SKM-1 (cell line): ENCODE data around the gene AIFM3.
"Not testable (repeated sequence)": the region's sequence is repeated elsewhere in the genome, so short reads cannot be mapped to it uniquely, and the experiment has no call there.

Experiments
- DNase-seq: peaks from one replicate; lab custom pipeline; 2025; ENCODE audit not compliant: unreplicated experiment; lab: John Stamatoyannopoulos, UW

The AIFM3 gene

DNA sequence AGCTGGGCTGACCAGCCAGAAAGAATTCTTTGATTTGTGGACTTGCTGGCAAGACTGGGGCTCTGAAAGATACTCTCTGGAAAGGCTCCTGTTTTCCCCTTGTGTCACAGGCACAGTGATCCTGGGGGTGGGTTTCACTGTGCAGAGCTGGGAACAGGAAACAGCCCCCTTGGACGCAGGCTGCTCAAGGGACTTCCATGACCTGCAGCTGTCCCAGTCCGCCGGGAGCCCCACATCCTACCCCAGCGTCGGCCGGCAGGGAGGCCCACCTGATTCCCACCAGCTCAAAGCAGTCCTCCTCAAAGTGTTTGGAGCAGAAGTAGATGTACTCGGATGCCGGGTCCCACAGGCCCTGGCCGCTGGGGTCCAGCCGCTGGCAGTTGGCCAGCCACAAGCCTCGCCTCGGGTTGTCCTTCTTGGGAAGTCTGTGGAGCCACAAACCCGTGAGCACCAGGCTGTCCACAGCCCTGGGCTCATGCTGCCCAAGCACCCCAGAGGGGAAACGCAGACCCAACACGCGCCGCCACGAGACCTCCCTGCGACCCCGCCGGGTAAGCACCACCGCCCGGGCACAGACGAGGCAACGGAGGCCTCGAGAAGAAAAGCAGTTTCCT lies 34.0 kb downstream of the AIFM3 start:
- no peak for DNase-seq

DNA sequence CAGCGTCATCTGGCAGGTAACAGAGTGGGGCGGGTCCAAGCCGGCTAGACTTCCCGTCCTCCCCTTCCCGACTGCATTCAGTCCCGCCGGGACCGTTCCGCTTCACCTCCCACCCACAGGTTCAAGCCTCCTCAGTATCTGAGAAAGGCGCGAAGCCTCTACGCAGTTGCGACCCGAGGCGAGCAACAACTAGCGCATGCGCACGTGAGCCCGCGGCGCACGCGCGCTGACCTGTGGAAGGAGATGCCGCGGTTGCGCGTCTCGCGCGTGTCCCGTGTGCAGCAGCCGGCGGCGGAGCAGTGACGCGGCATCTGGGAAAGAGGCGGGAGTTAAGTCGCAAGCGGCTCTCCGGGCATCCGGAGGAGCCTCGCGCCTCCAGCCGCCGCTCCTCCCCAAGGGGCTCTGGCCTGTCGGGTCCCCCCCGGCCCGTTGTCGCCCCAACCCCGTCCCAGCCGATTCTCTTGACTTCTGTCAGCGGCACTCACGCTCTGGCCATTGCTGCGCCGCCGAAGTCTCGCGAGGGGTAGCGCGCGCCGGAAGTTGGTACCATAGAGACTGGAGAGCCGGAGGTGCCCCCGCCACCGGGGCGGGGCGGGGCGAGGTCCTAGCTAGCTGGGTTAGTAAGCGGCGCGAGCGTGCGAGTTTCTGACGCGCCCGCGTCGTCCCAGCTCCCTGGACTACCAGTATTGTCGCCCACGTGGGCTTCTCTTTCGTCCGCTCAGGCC lies 34.7 kb downstream of the AIFM3 start, which contains the start of gene THAP7:
Gene THAP7 (minus strand): TSS at position 518 of the 725 bp plus-strand sequence. CDS start 207 bp downstream, at position 311.
- peak; percentile 90 for DNase-seq

DNA sequence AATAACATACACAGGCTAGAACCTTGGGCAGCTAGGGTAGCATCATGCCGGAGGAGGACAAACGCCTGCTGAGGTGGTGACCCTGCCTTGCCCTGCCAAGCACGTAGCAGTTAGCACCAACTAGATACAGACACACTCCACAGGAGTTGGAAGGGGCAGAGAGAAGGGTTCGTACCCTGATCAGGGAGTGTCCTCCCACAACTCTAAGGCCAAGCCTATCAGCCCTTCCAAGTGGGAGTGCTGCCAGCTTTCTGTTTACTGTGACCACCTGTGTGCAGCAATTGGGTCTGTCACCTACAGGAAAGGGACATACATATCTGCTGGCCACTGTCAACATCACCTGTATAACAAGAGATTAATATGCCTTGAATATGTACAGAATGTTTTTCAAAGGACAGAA lies 36.7 kb downstream of the AIFM3 start:
- no peak for DNase-seq

DNA sequence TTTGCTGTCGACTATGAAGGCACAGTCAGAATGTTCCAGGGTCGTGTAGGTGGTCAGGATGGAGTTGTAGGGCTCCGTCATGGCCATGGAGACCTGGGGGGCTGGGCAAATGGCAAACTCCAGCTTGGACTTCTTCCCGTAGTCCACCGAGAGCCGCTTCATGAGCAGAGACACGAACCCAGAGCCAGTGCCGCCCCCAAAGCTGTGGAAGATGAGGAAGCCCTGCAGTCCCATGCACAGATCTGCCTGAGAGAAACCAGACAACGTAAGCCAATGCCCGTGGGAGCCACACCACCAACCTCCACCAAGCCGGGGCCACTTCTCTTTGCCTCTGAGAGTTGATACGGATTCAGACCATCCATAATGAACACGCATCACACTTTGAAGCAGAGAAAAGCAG lies 42.2 kb downstream of the AIFM3 start:
- DNase-seq = not testable (repeated sequence)

DNA sequence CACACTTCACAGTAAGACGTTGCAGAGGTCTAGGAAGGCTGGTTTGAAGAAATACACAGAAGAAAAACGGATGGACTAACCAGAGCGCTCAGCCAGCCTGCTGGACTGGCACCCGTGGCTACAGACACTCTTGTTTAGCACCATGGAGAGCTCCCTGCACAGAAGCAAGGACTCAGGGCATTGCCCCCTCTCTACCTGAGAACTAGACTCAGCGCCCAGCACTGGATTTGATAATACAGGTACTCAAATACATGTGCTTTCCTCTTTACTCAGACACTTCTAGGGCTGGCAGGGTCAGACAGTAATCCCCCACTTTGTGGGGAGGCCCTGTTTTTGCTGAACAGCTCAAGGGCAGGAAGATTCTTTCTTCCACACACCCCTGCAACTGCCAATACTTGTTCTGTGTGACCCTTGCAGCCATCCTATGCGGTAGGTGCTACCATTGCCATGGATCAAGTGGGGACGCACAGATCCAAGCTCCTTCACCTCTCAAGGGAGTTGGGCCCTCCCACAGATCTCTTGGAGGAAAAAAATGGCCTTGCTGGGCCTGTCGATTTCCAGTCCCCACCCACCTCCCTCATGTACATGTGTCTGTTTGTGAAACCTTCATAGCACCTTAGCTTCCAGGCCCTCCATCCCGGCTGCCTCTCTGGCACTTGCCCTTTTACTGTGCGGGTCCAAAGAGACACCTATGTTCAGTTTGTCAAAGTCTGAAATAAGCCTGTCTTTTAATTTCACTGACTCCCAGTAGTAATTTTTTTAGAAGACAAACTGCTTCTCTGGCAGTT lies 42.8 kb downstream of the AIFM3 start:
- no peak for DNase-seq

DNA sequence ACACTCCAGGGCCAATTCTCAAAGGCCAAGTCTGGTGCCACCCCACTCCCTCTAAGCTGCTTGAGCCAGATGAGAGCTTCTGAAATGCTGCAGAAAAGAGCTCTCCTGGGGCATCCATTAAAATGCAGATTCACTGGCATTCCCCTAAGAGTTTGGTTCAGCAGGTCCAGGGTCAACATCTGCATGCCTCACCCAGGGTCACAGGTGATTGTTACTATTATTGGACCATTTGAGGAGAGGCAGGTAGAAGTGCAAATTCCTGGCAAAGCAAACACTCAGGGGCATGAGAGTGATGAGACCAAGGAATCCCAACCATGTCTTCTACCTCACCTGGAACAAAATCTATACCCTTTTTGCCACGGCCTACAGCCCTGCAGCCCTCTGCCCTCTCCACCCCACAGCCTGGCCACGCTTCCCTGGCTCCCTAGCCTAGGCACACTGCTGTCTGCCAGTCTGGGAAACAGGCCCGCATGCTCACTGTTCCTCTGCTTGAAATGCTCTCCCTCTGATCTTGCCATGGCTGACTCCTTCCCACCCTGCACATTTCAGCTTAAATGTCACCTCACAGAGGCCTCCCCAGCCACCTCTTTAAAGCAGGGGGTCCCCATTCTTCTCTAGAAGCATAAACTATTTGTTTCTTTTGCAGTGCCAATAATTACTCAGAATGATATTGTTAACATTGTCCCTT lies 43.5 kb downstream of the AIFM3 start:
- no peak for DNase-seq

DNA sequence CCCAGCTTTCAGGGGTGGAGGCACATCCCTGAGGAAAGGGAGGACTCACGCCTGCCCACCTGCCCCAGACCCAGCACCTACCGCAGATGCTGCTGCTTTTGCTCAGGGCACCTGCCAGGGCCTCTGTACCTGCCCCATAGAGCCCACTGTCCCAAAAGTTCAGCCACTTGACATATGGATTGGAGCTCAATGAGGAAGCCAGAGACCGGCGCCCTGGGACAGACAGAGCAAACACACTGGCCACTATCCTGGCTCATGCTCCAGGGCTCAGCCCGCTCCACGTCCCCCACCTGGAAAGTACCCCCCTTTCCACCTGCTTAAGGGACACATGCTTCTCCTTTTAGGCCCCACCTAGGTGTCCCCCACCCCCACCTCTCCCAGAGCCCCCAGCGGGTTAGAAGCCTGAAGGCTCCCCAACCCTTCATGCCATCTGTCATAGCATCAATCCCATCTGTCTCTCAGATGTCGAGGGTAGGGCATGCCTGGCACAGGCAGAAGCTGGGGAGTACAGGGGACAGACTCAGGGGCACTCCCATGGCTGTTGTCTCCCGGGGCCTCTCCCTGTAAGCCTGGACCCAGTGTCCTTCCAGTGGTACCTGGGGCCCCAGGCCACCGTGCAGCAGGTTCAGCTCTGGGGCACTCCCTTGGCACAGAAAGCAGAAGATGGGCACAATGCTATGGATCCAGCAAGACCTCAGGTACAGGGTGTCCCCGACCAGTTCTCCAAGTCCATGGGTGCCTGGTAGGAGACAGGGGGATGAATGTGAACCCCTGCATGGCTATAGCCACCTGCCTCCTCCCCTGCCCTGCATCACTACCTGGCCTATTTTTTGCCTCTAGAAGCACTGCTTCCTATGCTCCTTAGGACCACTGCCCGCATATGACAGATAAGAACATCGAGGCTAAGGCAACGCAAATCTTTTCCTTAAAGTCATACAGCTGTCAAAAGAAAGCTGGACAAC lies 45.7 kb downstream of the AIFM3 start:
- DNase-seq = no peak

DNA sequence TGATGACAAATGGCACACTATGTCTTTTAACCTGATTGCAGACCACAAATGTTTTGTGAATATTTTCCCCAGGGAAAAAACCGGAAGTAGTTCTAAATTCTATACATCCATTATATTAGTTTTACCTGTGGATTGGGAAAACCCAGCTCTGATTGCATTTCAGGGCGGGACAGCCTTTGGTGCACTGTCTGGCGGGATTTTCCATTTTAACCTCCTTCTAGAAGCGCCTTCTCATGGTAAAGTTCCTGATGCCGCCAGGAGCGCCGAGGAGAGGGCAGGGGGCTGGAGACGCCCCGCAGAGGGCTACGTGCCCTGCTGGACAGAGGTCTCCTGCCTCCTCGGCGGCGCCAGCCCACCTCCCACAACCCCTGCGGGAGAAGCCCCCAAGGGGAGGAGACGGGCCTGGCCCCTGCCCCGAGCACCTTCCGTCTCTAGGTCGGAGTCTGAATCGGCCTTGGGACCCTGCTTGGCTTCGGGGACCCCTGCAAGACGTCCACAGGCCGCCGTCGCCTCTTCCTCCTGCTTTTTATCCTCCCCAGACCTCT lies 46.7 kb downstream of the AIFM3 start:
- no peak for DNase-seq

DNA sequence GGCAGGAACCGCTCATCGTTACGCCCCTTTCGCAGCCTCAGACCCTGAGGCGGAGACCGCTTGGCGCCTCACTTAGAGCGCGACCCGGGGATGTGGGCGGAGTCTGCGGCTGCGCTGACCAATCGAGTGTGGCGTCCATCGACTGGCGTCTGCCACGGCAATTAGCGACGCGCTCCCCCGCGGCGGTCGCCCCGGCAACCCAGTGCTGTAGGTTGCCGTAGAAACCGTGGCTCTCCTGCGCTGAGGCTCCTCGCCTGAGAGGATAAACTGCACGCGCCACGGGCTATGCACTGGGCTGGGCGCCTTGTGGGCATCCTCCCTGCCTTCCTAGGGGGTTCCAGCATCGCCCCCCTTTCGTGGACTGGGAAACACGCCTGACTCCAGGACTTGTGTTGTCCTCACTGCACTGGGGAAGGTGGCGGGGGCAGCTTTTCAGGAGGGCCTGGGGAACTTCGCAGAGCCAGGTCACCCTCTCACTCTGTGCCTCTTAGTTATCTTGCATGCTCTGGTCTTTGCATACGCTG lies 47.2 kb downstream of the AIFM3 start:
- no peak for DNase-seq

DNA sequence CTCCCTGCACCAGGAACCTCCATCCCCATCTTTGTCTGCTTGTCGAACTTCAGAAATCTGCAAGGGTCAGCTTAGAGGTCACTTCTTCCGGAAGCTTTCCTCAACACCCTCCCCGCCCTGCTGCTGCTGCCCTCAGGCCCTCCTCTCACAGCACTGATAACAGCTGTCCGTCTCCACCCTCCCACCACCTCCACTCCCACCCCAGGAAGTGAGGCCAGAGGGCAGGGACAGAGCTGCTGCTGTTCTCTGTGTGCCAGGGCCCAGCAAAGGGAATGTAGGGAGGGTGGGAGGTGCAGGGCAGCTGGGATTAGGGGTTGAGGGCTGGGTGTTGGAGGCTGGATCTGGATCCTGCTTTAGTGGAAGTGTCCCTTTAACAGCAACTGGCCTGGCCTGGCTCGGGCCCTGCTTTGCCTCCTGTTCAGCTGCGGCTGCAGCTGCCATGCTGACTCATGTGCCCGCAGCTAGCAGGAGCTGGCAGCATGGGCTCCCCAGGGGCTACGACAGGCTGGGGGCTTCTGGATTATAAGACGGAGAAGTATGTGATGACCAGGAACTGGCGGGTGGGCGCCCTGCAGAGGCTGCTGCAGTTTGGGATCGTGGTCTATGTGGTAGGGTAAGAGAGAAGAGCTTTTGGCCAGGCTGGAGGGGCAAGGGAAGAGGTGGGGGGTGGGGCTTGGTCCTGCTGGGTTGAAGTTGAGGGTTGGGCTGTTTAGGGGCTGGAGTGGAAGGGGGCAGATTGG lies 47.8 kb downstream of the AIFM3 start, which contains the start of gene P2RX6:
Gene P2RX6 (plus strand): TSS at position 440 of the 740 bp plus-strand sequence. CDS start 10 bp downstream, at position 450.
- no peak for DNase-seq

DNA sequence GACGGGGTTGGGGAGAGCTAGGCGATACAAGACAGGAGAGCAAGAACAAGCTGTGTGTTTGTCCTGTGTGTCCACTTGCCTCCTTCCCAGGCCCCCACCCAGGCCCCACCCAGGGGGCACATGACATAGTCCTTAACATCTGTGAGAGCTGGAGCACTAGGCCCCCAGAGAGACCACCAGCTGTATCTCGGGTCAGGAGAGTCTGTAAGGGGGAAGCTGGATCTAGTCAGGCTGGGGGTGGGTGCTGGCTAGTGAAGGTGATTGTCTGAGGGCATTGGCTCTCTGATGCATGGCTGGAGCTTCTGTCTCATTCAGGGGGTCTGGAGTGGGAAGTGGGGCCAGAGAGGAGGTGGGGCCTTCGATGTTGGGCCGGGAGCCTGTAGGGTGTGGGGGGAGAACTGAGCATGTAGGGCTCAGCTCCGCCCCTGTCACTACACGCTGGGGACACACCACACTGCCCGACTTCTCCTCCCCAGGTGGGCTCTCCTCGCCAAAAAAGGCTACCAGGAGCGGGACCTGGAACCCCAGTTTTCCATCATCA lies 48.5 kb downstream of the AIFM3 start:
- no peak for DNase-seq

DNA sequence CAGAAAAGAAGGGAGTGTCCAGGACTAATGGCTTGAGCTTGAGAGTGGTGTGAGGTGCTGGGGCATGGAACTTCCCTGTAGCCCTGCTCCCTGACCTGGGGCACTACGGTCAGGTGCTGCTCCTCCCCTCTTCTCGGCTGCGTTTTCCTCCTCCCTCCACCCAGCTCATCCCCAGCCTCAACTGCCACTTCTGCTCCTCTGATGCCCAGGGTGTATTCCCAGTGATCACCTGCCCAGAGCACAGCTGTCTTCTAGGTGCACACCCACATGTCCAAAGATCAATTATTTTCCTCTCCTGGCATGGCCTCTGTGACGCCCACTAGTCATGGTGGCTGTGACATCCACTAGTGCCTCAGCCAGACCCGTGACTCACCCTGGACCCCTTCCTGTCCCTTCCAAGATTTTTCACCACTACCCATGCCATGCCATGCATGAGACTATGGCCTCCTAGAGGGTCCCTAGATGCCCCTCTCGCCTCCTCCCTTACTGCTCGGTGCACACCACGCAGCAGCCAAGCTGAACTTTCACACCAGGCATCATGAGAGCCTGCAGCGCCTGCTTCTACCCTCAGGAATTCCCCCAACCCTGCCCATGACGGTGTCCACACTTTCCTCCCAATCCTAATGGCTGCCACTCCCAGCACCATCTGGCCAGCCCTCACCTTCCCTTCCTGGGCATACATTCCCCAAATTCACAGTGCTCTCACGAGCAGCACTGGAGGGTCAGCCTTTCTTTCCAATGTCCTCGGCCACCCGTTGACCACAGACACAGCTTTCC lies 49.8 kb downstream of the AIFM3 start:
- no peak for DNase-seq

DNA sequence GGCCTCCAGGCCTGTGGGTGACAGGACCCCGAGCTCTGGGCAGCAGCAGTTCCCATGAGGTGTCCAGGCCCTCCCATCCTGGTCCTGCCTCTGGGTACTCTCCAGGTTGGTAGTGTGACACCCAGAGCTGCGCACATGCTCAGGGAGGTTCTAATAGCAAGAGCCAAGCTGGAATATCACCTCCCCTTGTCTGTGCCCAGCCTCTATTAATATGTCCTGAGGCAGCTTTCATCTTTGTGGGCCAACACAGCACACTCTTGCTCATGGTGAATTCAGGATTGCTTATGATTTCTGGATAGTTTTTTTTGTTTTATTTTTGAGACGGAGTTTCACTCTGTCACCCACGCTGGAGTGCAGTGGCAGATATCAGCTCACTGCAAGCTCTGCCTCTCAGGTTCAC lies 51.3 kb downstream of the AIFM3 start:
- DNase-seq = no peak

DNA sequence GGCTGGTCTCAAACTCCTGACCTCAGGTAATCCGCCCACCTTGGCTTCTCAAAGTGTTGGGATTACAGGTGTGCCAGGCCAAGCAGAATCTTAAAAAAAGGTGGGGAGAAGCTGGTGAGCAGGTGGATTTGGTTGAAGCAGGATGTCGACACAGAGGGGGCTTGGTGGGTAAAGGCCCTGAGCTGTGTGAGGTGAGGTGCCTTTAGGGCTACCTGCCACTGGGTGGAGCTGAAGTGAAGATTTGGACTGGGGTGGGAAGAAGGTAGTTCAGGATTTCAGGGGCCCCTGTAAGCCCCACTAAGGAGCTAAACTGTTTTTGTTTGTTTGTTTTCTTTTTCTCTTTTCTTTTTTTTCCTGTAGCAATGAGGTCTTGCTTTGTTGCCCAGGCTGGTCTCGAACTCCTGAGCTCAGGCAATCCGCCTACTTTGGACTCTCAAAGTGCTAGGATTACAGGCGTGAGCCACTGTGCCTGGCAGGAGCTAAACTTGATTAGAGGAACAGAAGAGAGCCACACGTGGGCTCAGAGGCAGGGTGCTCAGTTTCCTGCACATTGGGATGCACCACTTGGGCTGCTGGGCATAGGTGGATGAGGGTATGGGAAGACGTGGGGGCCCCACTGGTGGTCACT lies 53.9 kb downstream of the AIFM3 start:
- no peak for DNase-seq

DNA sequence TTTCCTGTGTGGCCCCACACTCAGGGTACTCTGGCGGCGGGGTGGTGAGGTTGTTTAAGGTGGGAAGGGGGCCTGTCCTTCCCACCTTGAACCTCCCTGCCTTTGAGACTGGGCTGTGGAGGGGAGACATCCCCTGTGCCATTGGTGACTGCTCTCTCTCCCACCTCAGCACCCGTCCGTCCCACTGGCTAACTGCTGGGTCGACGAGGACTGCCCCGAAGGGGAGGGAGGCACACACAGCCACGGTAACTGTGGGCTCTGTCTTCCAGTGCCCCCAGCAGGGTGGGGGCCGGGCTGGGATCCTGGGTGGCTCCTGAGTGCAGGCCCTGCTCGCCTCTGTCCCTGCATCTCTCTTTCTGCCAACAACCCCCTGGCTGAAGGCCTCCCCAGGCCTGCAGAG lies 55.5 kb downstream of the AIFM3 start:
- no peak for DNase-seq

DNA sequence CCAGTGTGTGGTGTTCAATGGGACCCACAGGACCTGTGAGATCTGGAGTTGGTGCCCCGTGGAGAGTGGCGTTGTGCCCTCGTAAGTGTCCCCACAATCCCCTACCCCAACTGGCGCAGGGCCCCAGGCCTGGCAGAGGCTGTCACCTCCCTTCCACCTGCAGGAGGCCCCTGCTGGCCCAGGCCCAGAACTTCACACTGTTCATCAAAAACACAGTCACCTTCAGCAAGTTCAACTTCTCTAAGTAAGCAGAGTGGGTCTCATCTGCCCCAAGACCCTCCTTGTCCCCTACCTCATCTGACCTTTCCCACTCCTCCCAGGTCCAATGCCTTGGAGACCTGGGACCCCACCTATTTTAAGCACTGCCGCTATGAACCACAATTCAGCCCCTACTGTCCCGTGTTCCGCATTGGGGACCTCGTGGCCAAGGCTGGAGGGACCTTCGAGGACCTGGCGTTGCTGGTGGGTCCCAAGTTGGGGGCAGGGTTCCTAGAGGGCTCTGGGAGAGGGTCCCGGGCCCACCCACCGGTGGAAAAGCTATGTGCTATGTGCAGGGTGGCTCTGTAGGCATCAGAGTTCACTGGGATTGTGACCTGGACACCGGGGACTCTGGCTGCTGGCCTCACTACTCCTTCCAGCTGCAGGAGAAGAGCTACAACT lies 56.0 kb downstream of the AIFM3 start:
- DNase-seq = no peak

DNA sequence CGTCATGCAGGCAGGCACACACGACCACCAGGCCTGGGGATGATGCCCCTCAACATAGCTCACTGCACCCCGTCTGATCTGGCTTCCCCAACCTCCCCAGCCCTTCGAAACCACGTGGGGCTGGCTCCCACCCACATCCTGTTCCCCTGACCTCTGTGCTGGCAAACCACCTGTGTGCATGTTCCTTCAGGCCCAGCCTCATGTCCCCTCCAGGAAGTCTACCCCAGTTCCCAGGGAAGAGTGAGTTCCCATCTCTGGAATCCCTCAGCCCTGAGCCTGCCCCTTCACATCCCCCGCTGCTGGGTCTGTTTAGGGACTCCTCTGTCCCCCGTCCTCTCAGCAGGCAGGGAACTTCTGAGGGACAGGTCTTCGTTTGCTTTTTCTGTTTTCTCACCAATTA lies 58.2 kb downstream of the AIFM3 start:
- no peak for DNase-seq
